Measurements from ENCODE around the gene NOP16. TPM values are rescaled to one million over a fixed set of nuclear protein-coding genes. Genes with fewer than 3 reads are reported as not detected.

The NOP16 gene
- total and polyA plus RNA-seq, 2 of the 13 experiments (the other 11 are each of a cell fraction or from before 2014, with no cell fraction given), result 43.3 to 48.4 TPM

DNA sequence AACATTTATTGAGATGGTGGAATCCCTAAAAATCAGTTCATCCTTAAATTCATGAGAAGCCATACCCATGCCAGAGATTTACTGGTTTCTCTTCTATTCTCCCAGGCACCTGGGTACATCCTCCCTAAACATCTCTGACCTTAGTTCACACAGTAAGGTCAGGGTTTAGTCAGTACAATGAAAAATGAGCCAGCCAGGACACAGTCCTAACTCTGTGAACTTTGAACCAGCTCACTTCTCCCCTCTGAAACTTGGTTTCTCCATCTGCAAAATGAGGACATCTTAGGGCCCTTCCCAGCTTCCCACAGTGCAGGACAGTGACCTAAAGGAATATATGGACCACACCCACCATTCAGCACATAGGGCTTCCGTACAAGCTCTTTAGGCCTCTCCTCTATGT lies 1.9 kb downstream of the NOP16 start:
- Histone ChIP-seq H2AFZ (ENCODE audit: low read length) (no peak overlapping the region), H3K4me3 (replicated peaks in 1 of 3; ENCODE audit: insufficient read depth in 1 of 3, low read depth in 2 of 3, low read length in 3 of 3) (peak overlapping the region; percentile 71 to 93 (median 92); a peak in 5 of 6 replicates), H3K4me2 (ENCODE audit: low read depth, low read length) (peak overlapping the region; percentile 89), H3K4me1 (ENCODE audit: insufficient read depth, low read length) (peaks cover 31% of the 10 kb centered on the region), H3K79me2 (ENCODE audit: insufficient read depth, low read length) (peaks cover 42% of the 10 kb centered on the region), H4K20me1 (ENCODE audit: insufficient read depth, low read length) (peaks cover 11% of the 10 kb centered on the region; the same call in 1 of the 2 replicates), H3K9me3 (ENCODE audit: low read length) (no peaks in the 10 kb centered on the region), H3K36me3 (replicated peaks in 1 of 2; ENCODE audit: control insufficient read depth in 1 of 2, insufficient read depth in 2 of 2, low read length in 2 of 2) (peaks cover 18 to 49% of the 10 kb centered on the region in 2 experiments), H3K9ac (ENCODE audit: insufficient read depth, low read depth, low read length) (peak overlapping the region; percentile 97), H3K27me3 (ENCODE audit: control insufficient read depth in 1 of 2, insufficient read depth in 2 of 2, low read length in 2 of 2) (no peaks in the 10 kb centered on the region; a peak in 1 of 5 replicates), H3K27ac (ENCODE audit: extremely low read length, insufficient read depth, low read length) (peak overlapping the region; percentile 7)
- DNase-seq (ENCODE audit: low spot score) (no peak), FAIRE-seq (peak; percentile 63), ATAC-seq (no peak)
- in situ Hi-C loops (cut with HindIII; ENCODE audit: extremely low pct_ligation_motif_present, low pct_unique_long_range_greater_than_20kb), result no loop called here
- CTCF ChIA-PET (ENCODE audit: low intra/inter-chr PET ratio, low total read pairs), result no interaction called here
- 33% methylated on average over 1 of the region's 1 CpG for WGBS (ENCODE audit: low lambda C conversion rate)
- TF ChIP-seq NR2C2 (CRISPR knock-in tag; IDR thresholded peaks at IDR 0.05; ENCODE audit: borderline replicate concordance) (0 out of 2 replicates have a peak, but pooled peaks have one; percentile 15), CCAR2 (optimal IDR thresholded peaks at IDR 0.05; ENCODE audit: low read depth, low read length) (no peak), HNF4A (CRISPR knock-in tag; IDR thresholded peaks at IDR 0.05) (peak; percentile 69), THAP11 (CRISPR knock-in tag; IDR thresholded peaks at IDR 0.05) (peak; percentile 50; the same call in 1 of the 2 replicates), SAP130 (CRISPR knock-in tag; IDR thresholded peaks at IDR 0.05; ENCODE audit: low read depth) (0 out of 2 replicates have a peak, but pooled peaks have one; percentile 1), NR2F6 (IDR thresholded peaks at IDR 0.05) (0 out of 2 replicates have a peak, but pooled peaks have one; percentile 22), NR2F6 (CRISPR knock-in tag; IDR thresholded peaks at IDR 0.05) (no peak), ESRRA (CRISPR knock-in tag; IDR thresholded peaks at IDR 0.05; ENCODE audit: low read depth) (0 out of 2 replicates have a peak, but pooled peaks have one; percentile 55), SKIL (CRISPR knock-in tag; IDR thresholded peaks at IDR 0.05; ENCODE audit: borderline replicate concordance) (no peak)
- POLR2A ChIA-PET, result interaction anchor here (0.7 to 1.1 kb wide), 3 partner anchors 14 to 159 kb away, joined by 3 to 7 read pairs (median 3); partner anchors contain the start of gene KIAA1191
- intact Hi-C loops (cut with micrococcal nuclease; ENCODE audit: unreplicated experiment), result no loop called here
- no TSS peak for BruUV-seq (replicated peaks)
